K562 (cell line): ENCODE results near the gene EPS8L1. TPM values are rescaled to one million over a fixed set of nuclear protein-coding genes. Genes with fewer than 3 reads are reported as not detected.
A peak's percentile ranks its signal among the peaks of the same experiment; 100 is the strongest.

Experiments used
- HSF4 ChIP-seq: fragments of 250-450 bp; sonication (Bioruptor Pico); IDR thresholded peaks from 2 replicates; pipeline ENCODE4 v2.1.2; 2022; ENCODE audit warnings: mild to moderate bottlenecking, moderate library complexity, borderline replicate concordance
- NR1H2 ChIP-seq: sonication (generic); formaldehyde crosslinking; IDR thresholded peaks from 2 replicates; pipeline ENCODE4 v1.4.0; 2020; ENCODE audit warnings: mild to moderate bottlenecking, missing genetic modification reagents
- PTRF ChIP-seq: fragments of 450-650 bp; IDR thresholded peaks from 2 replicates; pipeline ENCODE4 v1.6.1; 2016; ENCODE audit warnings: mild to moderate bottlenecking, missing genetic modification characterization, missing compliant biosample characterization
- RFX1 ChIP-seq: fragments of 450-650 bp; IDR thresholded peaks from 2 replicates; pipeline ENCODE4 v1.6.1; 2016; ENCODE audit warnings: mild to moderate bottlenecking, moderate library complexity
- SAFB2 ChIP-seq: fragments of 200-400 bp; formaldehyde crosslinking; IDR thresholded peaks from 2 replicates; pipeline ENCODE4 v1.6.1; 2018; ENCODE audit warnings: borderline replicate concordance, low read length, low read depth, moderate library complexity; ENCODE audit not compliant: severe bottlenecking
- polyA plus RNA-seq, 8 experiments: library from polyadenylated mRNA; depleted of rRNA in 4 of 8; stranded (reverse) in 5 of 8; unstranded in 3 of 8; fragments of >200 nt; fragmentation: Nextera tagmentation in 2 of 8; fragmentation: Illumina TruSeq in 1 of 8; extraction: Ambion mirVana in 2 of 8; extraction: Trizol in 1 of 8; gene quantifications; 2 replicates each; pipeline versions ENCODE4 v1.2.1 to v1.2.3, GENCODE V29; 2011 to 2014; ENCODE audit warnings: inconsistent platforms in 1 of 8, missing spikeins in 1 of 8
- total RNA-seq, 7 experiments: library from RNA; depleted of rRNA in 6 of 7; stranded (reverse); fragments of >200 nt in 6 of 7; fragmentation: Illumina TruSeq in 2 of 7; extraction: Trizol in 2 of 7; gene quantifications; 2 replicates each; pipeline versions ENCODE4 v1.2.1 to v1.2.3, GENCODE V29; 2011 to 2021; ENCODE audit warnings: low replicate concordance in 1 of 7
- TF ChIP-seq, protein P1 (sequence below), 2 experiments: fragments of 450-650 bp in 1 of 2; sonication (generic) in 1 of 2; formaldehyde crosslinking in 1 of 2; IDR thresholded peaks in 1 of 2; conservative IDR thresholded peaks in 1 of 2; 2 replicates each; pipeline versions ENCODE4 v1.6.1 to v1.8.1; 2016 to 2023; ENCODE audit warnings: mild to moderate bottlenecking in 2 of 2, moderate library complexity in 2 of 2, inconsistent platforms in 1 of 2, missing genetic modification reagents in 1 of 2
- TF ChIP-seq, protein P2 (sequence below): fragments of 250-450 bp; sonication (Bioruptor Pico); IDR thresholded peaks from 2 replicates; pipeline ENCODE4 v1.8.0; 2021; ENCODE audit warnings: moderate library complexity, mild to moderate bottlenecking, inconsistent platforms
- TF ChIP-seq, protein P3 (sequence below): fragments of 200-600 bp; sonication (generic); IDR thresholded peaks from one replicate; pipeline ENCODE4 v1.6.1; 2012; ENCODE audit warnings: mild to moderate bottlenecking, low read depth, low read length, inconsistent platforms
- TF ChIP-seq, protein P4 (sequence below), 3 experiments: fragments of 200-800 bp in 1 of 3; fragments of 250-450 bp in 1 of 3; fragments of 450-650 bp in 1 of 3; sonication (Bioruptor Pico) in 1 of 3; sonication (Bioruptor generic) in 1 of 3; formaldehyde crosslinking in 1 of 3; IDR thresholded peaks; 2 replicates each; pipeline versions ENCODE4 v1.6.1 to v1.8.0; 2016 to 2022; ENCODE audit warnings: mild to moderate bottlenecking in 2 of 3, missing genetic modification characterization in 2 of 3, missing compliant biosample characterization in 1 of 3, moderate library complexity in 1 of 3

Gene EPS8L1
- total and polyA plus RNA-seq, 9 of the 15 experiments (the other 6 are each of a cell fraction or from before 2014, with no cell fraction given): 0.35 to 22.1 (median 11.9) TPM

DNA sequence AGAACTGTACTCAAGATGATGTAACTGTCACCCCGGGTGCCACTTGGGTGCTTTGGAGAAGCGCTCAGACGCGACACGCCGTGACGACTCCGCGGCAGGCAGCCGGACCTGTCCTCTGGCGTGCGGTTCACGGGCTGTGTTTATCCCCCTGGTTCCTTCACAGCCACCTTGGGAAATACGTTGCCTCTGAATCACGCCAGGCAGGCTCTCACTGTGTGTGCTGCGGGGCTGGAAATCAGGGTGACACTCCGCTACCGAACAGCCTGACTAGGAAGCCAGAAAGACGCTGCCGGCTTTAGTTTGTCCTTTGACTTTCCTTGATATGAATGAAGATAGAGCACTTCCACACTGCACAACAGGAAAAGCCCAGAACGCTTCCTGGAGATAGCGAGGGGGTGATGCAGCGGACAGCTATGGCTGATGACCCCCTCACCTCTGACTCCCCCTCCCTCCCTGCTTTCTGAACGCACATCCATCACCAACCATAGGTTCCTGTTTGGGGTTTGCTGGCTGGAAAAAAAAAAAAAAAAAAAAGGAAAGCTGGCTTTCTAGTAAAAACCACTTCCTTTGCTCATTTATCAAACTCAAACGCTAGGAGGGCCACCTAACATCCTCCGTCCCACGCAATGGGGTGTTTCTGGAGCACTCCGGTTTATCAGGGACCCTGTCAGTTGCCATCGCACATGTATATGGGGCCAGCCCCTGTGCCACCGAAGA is 33.9 kb upstream of the EPS8L1 start (continued):
- TF ChIP-seq, protein P1, sequence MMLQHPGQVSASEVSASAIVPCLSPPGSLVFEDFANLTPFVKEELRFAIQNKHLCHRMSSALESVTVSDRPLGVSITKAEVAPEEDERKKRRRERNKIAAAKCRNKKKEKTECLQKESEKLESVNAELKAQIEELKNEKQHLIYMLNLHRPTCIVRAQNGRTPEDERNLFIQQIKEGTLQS (IDR thresholded peaks at IDR 0.05): peak; percentile 48; the same call in 1 of the 2 replicates
- TF ChIP-seq, protein P1 (CRISPR knock-in tag; conservative IDR thresholded peaks at IDR 0.05): no peak
- TF ChIP-seq SAFB2: no peak
- TF ChIP-seq, protein P2, sequence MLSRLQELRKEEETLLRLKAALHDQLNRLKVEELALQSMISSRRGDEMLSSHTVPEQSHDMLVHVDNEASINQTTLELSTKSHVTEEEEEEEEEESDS (CRISPR knock-in tag): no peak
- TF ChIP-seq RFX1: no peak
- TF ChIP-seq, protein P3, sequence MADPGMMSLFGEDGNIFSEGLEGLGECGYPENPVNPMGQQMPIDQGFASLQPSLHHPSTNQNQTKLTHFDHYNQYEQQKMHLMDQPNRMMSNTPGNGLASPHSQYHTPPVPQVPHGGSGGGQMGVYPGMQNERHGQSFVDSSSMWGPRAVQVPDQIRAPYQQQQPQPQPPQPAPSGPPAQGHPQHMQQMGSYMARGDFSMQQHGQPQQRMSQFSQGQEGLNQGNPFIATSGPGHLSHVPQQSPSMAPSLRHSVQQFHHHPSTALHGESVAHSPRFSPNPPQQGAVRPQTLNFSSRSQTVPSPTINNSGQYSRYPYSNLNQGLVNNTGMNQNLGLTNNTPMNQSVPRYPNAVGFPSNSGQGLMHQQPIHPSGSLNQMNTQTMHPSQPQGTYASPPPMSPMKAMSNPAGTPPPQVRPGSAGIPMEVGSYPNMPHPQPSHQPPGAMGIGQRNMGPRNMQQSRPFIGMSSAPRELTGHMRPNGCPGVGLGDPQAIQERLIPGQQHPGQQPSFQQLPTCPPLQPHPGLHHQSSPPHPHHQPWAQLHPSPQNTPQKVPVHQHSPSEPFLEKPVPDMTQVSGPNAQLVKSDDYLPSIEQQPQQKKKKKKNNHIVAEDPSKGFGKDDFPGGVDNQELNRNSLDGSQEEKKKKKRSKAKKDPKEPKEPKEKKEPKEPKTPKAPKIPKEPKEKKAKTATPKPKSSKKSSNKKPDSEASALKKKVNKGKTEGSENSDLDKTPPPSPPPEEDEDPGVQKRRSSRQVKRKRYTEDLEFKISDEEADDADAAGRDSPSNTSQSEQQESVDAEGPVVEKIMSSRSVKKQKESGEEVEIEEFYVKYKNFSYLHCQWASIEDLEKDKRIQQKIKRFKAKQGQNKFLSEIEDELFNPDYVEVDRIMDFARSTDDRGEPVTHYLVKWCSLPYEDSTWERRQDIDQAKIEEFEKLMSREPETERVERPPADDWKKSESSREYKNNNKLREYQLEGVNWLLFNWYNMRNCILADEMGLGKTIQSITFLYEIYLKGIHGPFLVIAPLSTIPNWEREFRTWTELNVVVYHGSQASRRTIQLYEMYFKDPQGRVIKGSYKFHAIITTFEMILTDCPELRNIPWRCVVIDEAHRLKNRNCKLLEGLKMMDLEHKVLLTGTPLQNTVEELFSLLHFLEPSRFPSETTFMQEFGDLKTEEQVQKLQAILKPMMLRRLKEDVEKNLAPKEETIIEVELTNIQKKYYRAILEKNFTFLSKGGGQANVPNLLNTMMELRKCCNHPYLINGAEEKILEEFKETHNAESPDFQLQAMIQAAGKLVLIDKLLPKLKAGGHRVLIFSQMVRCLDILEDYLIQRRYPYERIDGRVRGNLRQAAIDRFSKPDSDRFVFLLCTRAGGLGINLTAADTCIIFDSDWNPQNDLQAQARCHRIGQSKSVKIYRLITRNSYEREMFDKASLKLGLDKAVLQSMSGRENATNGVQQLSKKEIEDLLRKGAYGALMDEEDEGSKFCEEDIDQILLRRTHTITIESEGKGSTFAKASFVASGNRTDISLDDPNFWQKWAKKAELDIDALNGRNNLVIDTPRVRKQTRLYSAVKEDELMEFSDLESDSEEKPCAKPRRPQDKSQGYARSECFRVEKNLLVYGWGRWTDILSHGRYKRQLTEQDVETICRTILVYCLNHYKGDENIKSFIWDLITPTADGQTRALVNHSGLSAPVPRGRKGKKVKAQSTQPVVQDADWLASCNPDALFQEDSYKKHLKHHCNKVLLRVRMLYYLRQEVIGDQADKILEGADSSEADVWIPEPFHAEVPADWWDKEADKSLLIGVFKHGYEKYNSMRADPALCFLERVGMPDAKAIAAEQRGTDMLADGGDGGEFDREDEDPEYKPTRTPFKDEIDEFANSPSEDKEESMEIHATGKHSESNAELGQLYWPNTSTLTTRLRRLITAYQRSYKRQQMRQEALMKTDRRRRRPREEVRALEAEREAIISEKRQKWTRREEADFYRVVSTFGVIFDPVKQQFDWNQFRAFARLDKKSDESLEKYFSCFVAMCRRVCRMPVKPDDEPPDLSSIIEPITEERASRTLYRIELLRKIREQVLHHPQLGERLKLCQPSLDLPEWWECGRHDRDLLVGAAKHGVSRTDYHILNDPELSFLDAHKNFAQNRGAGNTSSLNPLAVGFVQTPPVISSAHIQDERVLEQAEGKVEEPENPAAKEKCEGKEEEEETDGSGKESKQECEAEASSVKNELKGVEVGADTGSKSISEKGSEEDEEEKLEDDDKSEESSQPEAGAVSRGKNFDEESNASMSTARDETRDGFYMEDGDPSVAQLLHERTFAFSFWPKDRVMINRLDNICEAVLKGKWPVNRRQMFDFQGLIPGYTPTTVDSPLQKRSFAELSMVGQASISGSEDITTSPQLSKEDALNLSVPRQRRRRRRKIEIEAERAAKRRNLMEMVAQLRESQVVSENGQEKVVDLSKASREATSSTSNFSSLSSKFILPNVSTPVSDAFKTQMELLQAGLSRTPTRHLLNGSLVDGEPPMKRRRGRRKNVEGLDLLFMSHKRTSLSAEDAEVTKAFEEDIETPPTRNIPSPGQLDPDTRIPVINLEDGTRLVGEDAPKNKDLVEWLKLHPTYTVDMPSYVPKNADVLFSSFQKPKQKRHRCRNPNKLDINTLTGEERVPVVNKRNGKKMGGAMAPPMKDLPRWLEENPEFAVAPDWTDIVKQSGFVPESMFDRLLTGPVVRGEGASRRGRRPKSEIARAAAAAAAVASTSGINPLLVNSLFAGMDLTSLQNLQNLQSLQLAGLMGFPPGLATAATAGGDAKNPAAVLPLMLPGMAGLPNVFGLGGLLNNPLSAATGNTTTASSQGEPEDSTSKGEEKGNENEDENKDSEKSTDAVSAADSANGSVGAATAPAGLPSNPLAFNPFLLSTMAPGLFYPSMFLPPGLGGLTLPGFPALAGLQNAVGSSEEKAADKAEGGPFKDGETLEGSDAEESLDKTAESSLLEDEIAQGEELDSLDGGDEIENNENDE: no peak
- TF ChIP-seq NR1H2 (CRISPR knock-in tag): no peak
- TF ChIP-seq HSF4 (CRISPR knock-in tag): no peak
- no peak for TF ChIP-seq PTRF (tag)
- TF ChIP-seq, protein P4, sequence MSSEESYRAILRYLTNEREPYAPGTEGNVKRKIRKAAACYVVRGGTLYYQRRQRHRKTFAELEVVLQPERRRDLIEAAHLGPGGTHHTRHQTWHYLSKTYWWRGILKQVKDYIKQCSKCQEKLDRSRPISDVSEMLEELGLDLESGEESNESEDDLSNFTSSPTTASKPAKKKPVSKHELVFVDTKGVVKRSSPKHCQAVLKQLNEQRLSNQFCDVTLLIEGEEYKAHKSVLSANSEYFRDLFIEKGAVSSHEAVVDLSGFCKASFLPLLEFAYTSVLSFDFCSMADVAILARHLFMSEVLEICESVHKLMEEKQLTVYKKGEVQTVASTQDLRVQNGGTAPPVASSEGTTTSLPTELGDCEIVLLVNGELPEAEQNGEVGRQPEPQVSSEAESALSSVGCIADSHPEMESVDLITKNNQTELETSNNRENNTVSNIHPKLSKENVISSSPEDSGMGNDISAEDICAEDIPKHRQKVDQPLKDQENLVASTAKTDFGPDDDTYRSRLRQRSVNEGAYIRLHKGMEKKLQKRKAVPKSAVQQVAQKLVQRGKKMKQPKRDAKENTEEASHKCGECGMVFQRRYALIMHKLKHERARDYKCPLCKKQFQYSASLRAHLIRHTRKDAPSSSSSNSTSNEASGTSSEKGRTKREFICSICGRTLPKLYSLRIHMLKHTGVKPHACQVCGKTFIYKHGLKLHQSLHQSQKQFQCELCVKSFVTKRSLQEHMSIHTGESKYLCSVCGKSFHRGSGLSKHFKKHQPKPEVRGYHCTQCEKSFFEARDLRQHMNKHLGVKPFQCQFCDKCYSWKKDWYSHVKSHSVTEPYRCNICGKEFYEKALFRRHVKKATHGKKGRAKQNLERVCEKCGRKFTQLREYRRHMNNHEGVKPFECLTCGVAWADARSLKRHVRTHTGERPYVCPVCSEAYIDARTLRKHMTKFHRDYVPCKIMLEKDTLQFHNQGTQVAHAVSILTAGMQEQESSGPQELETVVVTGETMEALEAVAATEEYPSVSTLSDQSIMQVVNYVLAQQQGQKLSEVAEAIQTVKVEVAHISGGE (CRISPR knock-in tag; IDR thresholded peaks at IDR 0.05): peak in 1 of 3 experiments; percentile 71; a peak in 2 of 6 replicates
